ENCODE results near the gene RIT2. TPM values are rescaled to one million over a fixed set of nuclear protein-coding genes. Genes with fewer than 3 reads are reported as not detected.

The RIT2 gene
- total and polyA plus RNA-seq, 9 donors = not detected

- intact Hi-C loops (cut with DNase I) = loop anchor here in 1 of 4 donors (2.0 kb wide), 1 partner anchor 36 kb away; no protein-coding TSS in a partner anchor
- no peak overlapping the region for H3K27ac ChIP-seq
- no peaks in the 10 kb centered on the region for H3K27me3 ChIP-seq
- no peak overlapping the region for H3K4me3 ChIP-seq
- H3K4me1 ChIP-seq (ENCODE audit: insufficient read depth) = no peaks in the 10 kb centered on the region
- H3K36me3 ChIP-seq = no peaks in the 10 kb centered on the region
- H3K9me3 ChIP-seq = no peaks in the 10 kb centered on the region
- no peak for DNase-seq
- no peak for TF ChIP-seq POLR2A (IDR thresholded peaks at IDR 0.05)
- TF ChIP-seq EP300 (IDR thresholded peaks at IDR 0.05) = no peak
- TF ChIP-seq CTCF (IDR thresholded peaks at IDR 0.05) = no peak
Measured at GRCh38 chr18:42864876-42865275, 250.6 kb downstream of the RIT2 start.

DNA sequence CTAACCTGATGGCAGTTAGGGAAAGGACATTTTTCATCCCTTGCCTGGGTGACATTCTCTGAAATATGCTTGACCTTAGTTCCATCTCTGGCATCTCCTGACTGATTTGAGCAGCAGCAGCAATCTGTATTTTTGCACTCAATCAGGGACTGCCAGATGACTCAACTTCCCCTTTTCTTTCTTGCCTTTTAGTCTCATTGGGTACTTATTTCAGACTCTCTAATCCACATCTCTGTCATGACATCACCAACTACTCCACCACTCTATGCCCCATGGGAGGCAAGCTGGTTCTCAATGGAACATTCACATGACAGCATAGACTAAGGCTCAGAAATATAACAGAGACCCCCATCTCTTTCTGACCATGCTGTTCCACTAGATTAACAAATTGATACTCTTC, 254.2 kb downstream of the RIT2 start:
- H3K9me3 ChIP-seq = no peaks in the 10 kb centered on the region
- DNase-seq = no peak
- TF ChIP-seq CTCF (IDR thresholded peaks at IDR 0.05) (no peak), POLR2A (IDR thresholded peaks at IDR 0.05) (no peak)
- intact Hi-C loops (cut with DNase I) = no loop called here
- H3K27me3 ChIP-seq = no peaks in the 10 kb centered on the region
- no peak overlapping the region for H3K4me3 ChIP-seq
- no peaks in the 10 kb centered on the region for H3K36me3 ChIP-seq
- no peak overlapping the region for H3K27ac ChIP-seq
- H3K4me1 ChIP-seq (ENCODE audit: insufficient read depth) = no peaks in the 10 kb centered on the region

DNA sequence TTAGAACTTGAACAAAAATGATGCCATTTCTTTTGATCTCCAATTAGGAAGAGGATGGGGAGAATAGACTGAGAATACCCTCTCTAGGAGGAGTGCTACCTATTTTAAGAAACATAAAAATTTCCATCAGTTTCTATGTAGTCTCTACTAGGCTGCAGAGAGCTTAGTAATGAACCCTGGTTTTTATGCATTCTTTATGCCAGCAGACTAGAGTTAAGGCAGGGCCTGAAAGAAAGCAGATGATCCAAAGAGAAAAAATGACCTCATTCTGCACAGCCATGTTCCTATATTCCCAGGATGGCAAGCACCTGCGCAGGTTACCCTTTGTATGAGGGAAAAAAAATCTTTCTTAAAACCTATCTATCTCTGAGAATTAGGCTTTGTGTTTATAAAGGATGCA, 254.9 kb downstream of the RIT2 start:
- no peak for DNase-seq
- H3K4me1 ChIP-seq (ENCODE audit: insufficient read depth) = no peaks in the 10 kb centered on the region
- H3K27me3 ChIP-seq = no peaks in the 10 kb centered on the region
- TF ChIP-seq CTCF (IDR thresholded peaks at IDR 0.05) (no peak), POLR2A (IDR thresholded peaks at IDR 0.05) (no peak), EP300 (IDR thresholded peaks at IDR 0.05) (no peak)
- intact Hi-C loops (cut with DNase I) = no loop called here
- no peaks in the 10 kb centered on the region for H3K36me3 ChIP-seq
- 91 to 100% (median 98%) methylated on average over 1 of the region's 1 CpG for WGBS, 3 donors
- H3K27ac ChIP-seq = no peak overlapping the region
- no peaks in the 10 kb centered on the region for H3K9me3 ChIP-seq
- H3K4me3 ChIP-seq = no peak overlapping the region

DNA sequence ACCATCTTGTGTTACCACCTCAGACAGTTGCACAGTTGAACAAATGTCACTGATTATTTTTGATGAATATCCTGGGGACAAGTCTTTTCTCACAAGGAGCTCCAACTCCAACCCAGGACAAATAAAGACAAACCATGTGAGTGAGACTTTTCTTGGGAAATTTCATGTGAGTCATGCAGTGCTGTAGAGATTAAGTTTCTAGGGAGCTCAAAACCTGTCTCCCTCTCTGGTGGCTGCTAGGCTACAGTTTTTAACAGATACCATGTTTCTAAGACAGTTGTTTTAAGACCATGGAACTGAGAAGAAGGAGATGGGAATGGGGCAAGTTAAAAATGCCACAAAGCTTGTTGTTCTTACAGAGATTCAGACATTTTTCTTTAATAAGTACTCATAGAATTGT, 255.5 kb downstream of the RIT2 start:
- no peak overlapping the region for H3K4me3 ChIP-seq
- no peak overlapping the region for H3K27ac ChIP-seq
- H3K36me3 ChIP-seq = no peaks in the 10 kb centered on the region
- H3K4me1 ChIP-seq (ENCODE audit: insufficient read depth) = no peaks in the 10 kb centered on the region
- DNase-seq = no peak
- no peaks in the 10 kb centered on the region for H3K9me3 ChIP-seq
- intact Hi-C loops (cut with DNase I) = no loop called here
- no peaks in the 10 kb centered on the region for H3K27me3 ChIP-seq
- TF ChIP-seq CTCF (IDR thresholded peaks at IDR 0.05) (no peak), POLR2A (IDR thresholded peaks at IDR 0.05) (no peak), EP300 (IDR thresholded peaks at IDR 0.05) (no peak)

GRCh38 chr18:42854558-42854957, 260.9 kb downstream of the RIT2 start:
- WGBS, 3 donors = 25 to 44% (median 32%) methylated on average over 2 of the region's 2 CpGs
- Histone ChIP-seq H3K27me3 (no peaks in the 10 kb centered on the region), H3K4me1 (ENCODE audit: insufficient read depth) (no peaks in the 10 kb centered on the region), H3K36me3 (no peaks in the 10 kb centered on the region), H3K27ac (no peak overlapping the region), H3K4me3 (no peak overlapping the region), H3K9me3 (no peaks in the 10 kb centered on the region)
- DNase-seq = no peak
- TF ChIP-seq POLR2A (IDR thresholded peaks at IDR 0.05) (no peak), CTCF (IDR thresholded peaks at IDR 0.05) (no peak), EP300 (IDR thresholded peaks at IDR 0.05) (no peak)
- intact Hi-C loops (cut with DNase I) = no loop called here

Measured in ovary (tissue), 9 donors.